Stimulated activated CD4-positive, alpha-beta T cell treated with anti-CD3 and anti-CD28 coated beads, Interleukin-1b, Interleukin-23, amount 100 ng/mL, for 4 hours (primary cell): ENCODE results near the gene LRRC53.

Experiments
- DNase-seq, 2 donors: peaks; one replicate each; pipeline ENCODE4 v3.0.0-alpha.2; 2020; ENCODE audit warnings: low read depth in 2 of 2

LRRC53 gene

GRCh38 chr1:74512170-74512915 is at the start of gene LRRC53:
TSS of gene LRRC53 (minus strand) at chr1:74512611. CDS start at chr1:74483349, 29,262 bp downstream.
- DNase-seq = no peak

GRCh38 chr1:74549932-74550331 is 37.5 kb upstream of the LRRC53 start:
- DNase-seq = no peak

GRCh38 chr1:74548961-74549750 is 36.7 kb upstream of the LRRC53 start:
- DNase-seq = no peak

- no peak for DNase-seq
Measured at GRCh38 chr1:74545821-74546220, 33.4 kb upstream of the LRRC53 start.

GRCh38 chr1:74534241-74534640 is 21.8 kb upstream of the LRRC53 start:
- no peak for DNase-seq

GRCh38 chr1:74531796-74532195 is 19.4 kb upstream of the LRRC53 start:
- no peak for DNase-seq

- DNase-seq = no peak
Measured at GRCh38 chr1:74530892-74531291, 18.5 kb upstream of the LRRC53 start.

GRCh38 chr1:74528123-74528522 is 15.7 kb upstream of the LRRC53 start:
- no peak for DNase-seq

- no peak for DNase-seq
Measured at GRCh38 chr1:74526708-74527107, 14.3 kb upstream of the LRRC53 start.

GRCh38 chr1:74523873-74524480 is 11.6 kb upstream of the LRRC53 start:
- no peak for DNase-seq

- DNase-seq = no peak
Measured at GRCh38 chr1:74522148-74522547, 9.7 kb upstream of the LRRC53 start.

- no peak for DNase-seq
Measured at GRCh38 chr1:74517599-74518051, 5.2 kb upstream of the LRRC53 start.

- no peak for DNase-seq
Measured at GRCh38 chr1:74513411-74514300, 1.2 kb upstream of the LRRC53 start.

- DNase-seq = no peak
Measured at GRCh38 chr1:74508449-74508848, 4.0 kb downstream of the LRRC53 start.

GRCh38 chr1:74505928-74506710 is 6.3 kb downstream of the LRRC53 start:
- no peak for DNase-seq

- DNase-seq = no peak
Measured at GRCh38 chr1:74504933-74505512, 7.4 kb downstream of the LRRC53 start.

GRCh38 chr1:74504125-74504932 is 8.1 kb downstream of the LRRC53 start:
- DNase-seq = peak in 1 of 2 donors; percentile 0

- no peak for DNase-seq
Measured at GRCh38 chr1:74502858-74503257, 9.6 kb downstream of the LRRC53 start.

- DNase-seq = no peak
Measured at GRCh38 chr1:74502432-74502831, 10.0 kb downstream of the LRRC53 start.

GRCh38 chr1:74498901-74499300 is 13.5 kb downstream of the LRRC53 start:
- no peak for DNase-seq
